ENCODE measurements around the gene ZNHIT3.

DNA sequence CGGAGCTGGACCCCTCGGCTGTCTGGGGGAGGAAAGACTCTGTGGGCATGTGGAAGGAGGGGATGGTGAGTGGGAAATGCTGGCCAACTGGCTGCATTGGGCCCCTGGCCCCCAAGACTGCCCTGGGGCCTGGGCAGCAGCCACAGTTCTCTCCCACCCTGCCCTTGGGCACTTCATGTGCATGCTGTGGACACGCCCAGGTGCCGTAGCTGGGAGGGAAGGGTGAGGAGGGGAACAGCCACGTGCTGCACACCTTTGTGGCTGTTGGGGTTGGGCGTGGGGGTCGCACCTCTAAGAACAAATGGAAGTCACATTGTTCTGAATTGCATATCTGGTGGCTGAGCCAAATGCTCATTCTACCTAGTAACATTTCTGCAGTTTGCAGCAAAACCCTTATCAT lies 11.9 kb upstream of the ZNHIT3 start:
- TF ChIP-seq, protein P1, sequence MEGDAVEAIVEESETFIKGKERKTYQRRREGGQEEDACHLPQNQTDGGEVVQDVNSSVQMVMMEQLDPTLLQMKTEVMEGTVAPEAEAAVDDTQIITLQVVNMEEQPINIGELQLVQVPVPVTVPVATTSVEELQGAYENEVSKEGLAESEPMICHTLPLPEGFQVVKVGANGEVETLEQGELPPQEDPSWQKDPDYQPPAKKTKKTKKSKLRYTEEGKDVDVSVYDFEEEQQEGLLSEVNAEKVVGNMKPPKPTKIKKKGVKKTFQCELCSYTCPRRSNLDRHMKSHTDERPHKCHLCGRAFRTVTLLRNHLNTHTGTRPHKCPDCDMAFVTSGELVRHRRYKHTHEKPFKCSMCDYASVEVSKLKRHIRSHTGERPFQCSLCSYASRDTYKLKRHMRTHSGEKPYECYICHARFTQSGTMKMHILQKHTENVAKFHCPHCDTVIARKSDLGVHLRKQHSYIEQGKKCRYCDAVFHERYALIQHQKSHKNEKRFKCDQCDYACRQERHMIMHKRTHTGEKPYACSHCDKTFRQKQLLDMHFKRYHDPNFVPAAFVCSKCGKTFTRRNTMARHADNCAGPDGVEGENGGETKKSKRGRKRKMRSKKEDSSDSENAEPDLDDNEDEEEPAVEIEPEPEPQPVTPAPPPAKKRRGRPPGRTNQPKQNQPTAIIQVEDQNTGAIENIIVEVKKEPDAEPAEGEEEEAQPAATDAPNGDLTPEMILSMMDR (IDR thresholded peaks at IDR 0.05): no peak
- no peak for TF ChIP-seq POLR2A (IDR thresholded peaks at IDR 0.05)

Data from lower leg skin (tissue), 3 donors.